ENCODE measurements around the gene CCDC92.

CCDC92 gene

DNA sequence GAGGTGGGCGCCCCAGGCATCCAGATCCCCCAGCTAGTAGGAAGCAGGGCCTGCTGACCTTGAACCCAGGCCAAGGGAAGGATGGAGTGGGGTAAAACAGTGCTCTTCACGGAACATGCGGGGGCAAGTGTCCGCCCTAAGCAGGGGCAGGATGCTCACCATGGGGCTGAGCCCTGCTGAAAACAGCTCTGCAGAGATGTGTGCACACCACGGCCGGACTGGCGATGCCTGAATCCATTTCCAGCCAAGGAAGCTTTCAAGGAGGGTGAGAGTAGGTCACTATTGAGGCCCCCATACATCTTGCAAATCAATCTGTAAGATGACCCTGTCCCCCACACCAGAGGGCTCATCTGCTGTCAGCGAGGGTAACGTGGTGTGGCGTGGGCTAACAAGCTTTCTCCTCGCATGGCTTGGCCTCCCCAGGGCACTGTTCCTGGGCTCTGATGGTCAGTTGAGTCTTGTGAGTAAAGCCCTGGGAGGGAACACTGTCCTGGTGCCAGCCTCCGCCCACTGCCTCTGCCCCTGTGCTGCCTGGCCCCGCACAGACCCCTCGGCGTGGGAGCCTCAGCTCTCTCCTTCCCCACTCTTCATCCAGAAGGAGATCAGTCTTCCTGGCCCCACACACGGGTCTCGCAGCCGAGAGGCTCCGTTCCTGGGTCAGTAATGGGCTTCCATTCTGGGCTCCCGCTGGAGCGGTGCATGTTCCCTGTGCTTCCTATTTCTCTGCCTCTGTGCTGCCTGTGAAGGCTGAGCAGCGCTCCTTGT, 69.1 kb downstream of the CCDC92 start:
- Histone ChIP-seq H3K27ac (no peak overlapping the region), H3K4me3 (no peak overlapping the region), H3K9me3 (no peaks in the 10 kb centered on the region), H3K4me1 (no peaks in the 10 kb centered on the region), H3K36me3 (no peaks in the 10 kb centered on the region), H3K27me3 (peaks cover 0 to 54% of the 10 kb centered on the region in 2 donors)
- TF ChIP-seq, protein P1, sequence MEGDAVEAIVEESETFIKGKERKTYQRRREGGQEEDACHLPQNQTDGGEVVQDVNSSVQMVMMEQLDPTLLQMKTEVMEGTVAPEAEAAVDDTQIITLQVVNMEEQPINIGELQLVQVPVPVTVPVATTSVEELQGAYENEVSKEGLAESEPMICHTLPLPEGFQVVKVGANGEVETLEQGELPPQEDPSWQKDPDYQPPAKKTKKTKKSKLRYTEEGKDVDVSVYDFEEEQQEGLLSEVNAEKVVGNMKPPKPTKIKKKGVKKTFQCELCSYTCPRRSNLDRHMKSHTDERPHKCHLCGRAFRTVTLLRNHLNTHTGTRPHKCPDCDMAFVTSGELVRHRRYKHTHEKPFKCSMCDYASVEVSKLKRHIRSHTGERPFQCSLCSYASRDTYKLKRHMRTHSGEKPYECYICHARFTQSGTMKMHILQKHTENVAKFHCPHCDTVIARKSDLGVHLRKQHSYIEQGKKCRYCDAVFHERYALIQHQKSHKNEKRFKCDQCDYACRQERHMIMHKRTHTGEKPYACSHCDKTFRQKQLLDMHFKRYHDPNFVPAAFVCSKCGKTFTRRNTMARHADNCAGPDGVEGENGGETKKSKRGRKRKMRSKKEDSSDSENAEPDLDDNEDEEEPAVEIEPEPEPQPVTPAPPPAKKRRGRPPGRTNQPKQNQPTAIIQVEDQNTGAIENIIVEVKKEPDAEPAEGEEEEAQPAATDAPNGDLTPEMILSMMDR (IDR thresholded peaks at IDR 0.05), result no peak
- intact Hi-C loops (cut with DNase I; ENCODE audit: low total_unique reads), result loop anchor here (5.0 kb wide), 1 partner anchor 84 kb away; no protein-coding TSS in a partner anchor
- DNase-seq, result no peak

DNA sequence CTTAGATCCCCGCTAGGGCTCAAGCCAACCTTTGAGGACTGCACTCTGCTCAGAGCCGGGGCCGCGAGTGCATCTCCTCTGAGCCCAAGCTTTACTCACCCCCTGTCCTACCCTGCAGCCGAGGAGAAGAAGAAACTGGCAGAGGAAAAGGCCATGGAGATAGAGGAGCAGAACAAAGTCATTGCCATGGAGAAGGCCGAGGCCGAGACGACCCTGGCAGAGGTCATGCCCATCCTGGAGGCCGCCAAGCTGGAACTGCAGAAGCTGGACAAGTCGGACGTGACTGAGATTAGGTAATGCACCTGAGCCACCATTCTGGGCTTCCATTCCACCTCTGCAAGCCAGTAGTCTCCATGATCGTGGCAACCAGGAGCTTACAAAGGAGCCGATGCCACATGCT, 69.8 kb downstream of the CCDC92 start:
- TF ChIP-seq, protein P1 (IDR thresholded peaks at IDR 0.05), result no peak

DNA sequence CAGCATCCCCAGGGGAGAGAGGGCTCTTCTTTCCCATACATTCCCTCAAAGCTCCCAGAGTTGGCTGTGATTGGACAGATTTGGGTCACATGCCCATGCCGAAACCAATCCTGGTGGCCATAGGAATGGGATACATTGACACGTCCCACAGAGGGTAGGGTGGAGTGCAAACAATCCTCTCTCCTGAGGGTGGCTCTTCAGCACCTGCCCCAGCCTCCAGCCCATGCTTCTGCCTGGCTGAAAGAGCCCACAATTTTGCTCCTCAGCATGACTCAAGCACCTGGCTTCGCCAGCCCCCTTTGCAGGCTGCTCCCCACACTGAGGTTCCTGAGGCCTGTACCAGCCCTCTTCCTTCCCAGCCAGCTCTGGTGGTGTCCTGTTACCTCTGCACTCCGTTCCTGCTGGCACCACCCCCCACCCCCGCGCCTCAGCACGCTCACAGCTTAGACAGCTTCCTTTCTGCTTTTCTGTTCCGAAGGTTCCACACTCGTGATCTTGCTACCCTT, 71.7 kb downstream of the CCDC92 start:
- H3K4me3 ChIP-seq, result no peak overlapping the region
- no peaks in the 10 kb centered on the region for H3K4me1 ChIP-seq
- DNase-seq, result no peak
- H3K27ac ChIP-seq, result no peak overlapping the region
- H3K9me3 ChIP-seq, result no peaks in the 10 kb centered on the region
- peaks cover 0 to 57% of the 10 kb centered on the region in 2 donors for H3K27me3 ChIP-seq
- H3K36me3 ChIP-seq, result no peaks in the 10 kb centered on the region
- TF ChIP-seq, protein P1 (IDR thresholded peaks at IDR 0.05), result no peak
- intact Hi-C loops (cut with DNase I; ENCODE audit: low total_unique reads), result loop anchor here (5.0 kb wide), 1 partner anchor 86 kb away; no protein-coding TSS in a partner anchor

More for the DNA sequence above, 69.8 kb downstream of the CCDC92 start:
- Histone ChIP-seq H3K4me3 (no peak overlapping the region), H3K27me3 (peaks cover 0 to 57% of the 10 kb centered on the region in 2 donors), H3K4me1 (no peaks in the 10 kb centered on the region), H3K27ac (no peak overlapping the region), H3K36me3 (no peaks in the 10 kb centered on the region), H3K9me3 (no peaks in the 10 kb centered on the region)
- no peak for DNase-seq
- intact Hi-C loops (cut with DNase I; ENCODE audit: low total_unique reads), result loop anchor here (5.0 kb wide), 1 partner anchor 84 kb away; no protein-coding TSS in a partner anchor

DNA sequence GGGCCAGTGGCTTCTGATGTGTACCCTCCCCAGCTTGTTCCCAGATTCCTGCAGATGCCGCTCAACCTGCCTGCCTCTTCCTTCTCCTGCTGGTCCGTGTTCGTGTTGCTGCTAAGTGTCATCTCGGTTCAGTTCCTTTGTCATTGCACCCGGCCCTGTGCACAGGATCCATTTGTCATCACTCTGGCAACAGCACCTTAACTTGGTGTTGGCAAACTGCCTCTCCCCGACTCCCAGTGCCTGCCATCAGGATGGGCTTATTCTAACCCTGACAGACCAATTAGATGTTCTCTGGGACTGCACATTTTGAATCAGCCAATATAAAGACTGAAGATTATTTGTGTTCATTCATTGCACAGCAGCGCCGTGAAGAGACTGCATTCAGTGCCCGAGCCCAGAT, 73.3 kb downstream of the CCDC92 start:
- H3K27me3 ChIP-seq, result peaks cover 0 to 56% of the 10 kb centered on the region in 2 donors
- DNase-seq, result no peak
- intact Hi-C loops (cut with DNase I; ENCODE audit: low total_unique reads), result no loop called here
- no peaks in the 10 kb centered on the region for H3K36me3 ChIP-seq
- H3K4me1 ChIP-seq, result no peaks in the 10 kb centered on the region
- TF ChIP-seq, protein P1 (IDR thresholded peaks at IDR 0.05), result no peak
- H3K4me3 ChIP-seq, result no peak overlapping the region
- H3K27ac ChIP-seq, result no peak overlapping the region
- no peaks in the 10 kb centered on the region for H3K9me3 ChIP-seq

DNA sequence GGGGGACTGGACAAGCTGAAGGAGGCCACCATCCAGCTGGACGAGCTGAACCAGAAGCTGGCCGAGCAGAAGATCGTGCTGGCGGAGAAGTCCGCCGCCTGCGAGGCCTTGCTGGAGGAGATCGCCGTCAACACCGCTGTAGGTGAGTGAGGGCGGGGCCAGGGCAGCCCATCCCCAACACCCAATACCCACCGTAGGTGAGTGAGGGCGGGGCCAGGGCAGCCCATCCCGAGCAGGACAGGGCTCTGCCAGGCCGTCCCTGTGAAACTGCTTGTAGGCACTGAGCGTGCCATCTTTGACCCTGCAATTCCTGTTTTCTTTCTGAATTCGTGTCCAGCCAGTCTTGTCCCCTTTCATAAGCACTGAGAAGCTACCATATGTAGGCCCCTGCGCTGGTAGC, 74.0 kb downstream of the CCDC92 start:
- no peak for DNase-seq
- H3K9me3 ChIP-seq, result no peaks in the 10 kb centered on the region
- H3K4me1 ChIP-seq, result no peaks in the 10 kb centered on the region
- H3K4me3 ChIP-seq, result no peak overlapping the region
- TF ChIP-seq, protein P1 (IDR thresholded peaks at IDR 0.05), result no peak
- H3K27ac ChIP-seq, result no peak overlapping the region
- peaks cover 0 to 52% of the 10 kb centered on the region in 2 donors for H3K27me3 ChIP-seq
- no peaks in the 10 kb centered on the region for H3K36me3 ChIP-seq
- intact Hi-C loops (cut with DNase I; ENCODE audit: low total_unique reads), result no loop called here
